SJSA1 (cell line): ENCODE results near the gene SLC22A24. TPM values are rescaled to one million over a fixed set of nuclear protein-coding genes. Genes with fewer than 3 reads are reported as not detected.
A peak's percentile ranks its signal among the peaks of the same experiment; 100 is the strongest.
"Not testable (repeated sequence)": the region's sequence is repeated elsewhere in the genome, so short reads cannot be mapped to it uniquely, and the experiment has no call there.

Experiments used
- DNase-seq, 2 experiments: peaks; one replicate each; pipeline ENCODE4 v3.0.0-alpha.2; 2015 to 2020; ENCODE audit warnings: low spot score in 2 of 2, low read depth in 1 of 2
- H3K27ac ChIP-seq: fragments of 250-450 bp; sonication (Bioruptor Pico); 2 replicates; pipeline ENCODE4 v1.5.1; 2020; ENCODE audit warnings: mild to moderate bottlenecking, moderate library complexity
- H3K27me3 ChIP-seq: fragments of 250-450 bp; sonication (Bioruptor Pico); replicated peaks from 2 replicates; pipeline ENCODE4 v1.5.1; 2020; ENCODE audit warnings: mild to moderate bottlenecking, moderate library complexity
- H3K36me3 ChIP-seq: fragments of 250-450 bp; sonication (Bioruptor Pico); 2 replicates; pipeline ENCODE4 v1.5.1; 2020; ENCODE audit warnings: mild to moderate bottlenecking
- H3K4me1 ChIP-seq: fragments of 250-450 bp; sonication (Bioruptor Pico); replicated peaks from 2 replicates; pipeline ENCODE4 v1.6.1; 2021; ENCODE audit warnings: mild to moderate bottlenecking
- H3K4me3 ChIP-seq: fragments of 250-450 bp; sonication (Bioruptor Pico); 2 replicates; pipeline ENCODE4 v1.5.1; 2020; ENCODE audit warnings: mild to moderate bottlenecking
- H3K9me3 ChIP-seq: fragments of 250-450 bp; sonication (Bioruptor Pico); replicated peaks from 2 replicates; pipeline ENCODE4 v1.5.1; 2020; ENCODE audit warnings: mild to moderate bottlenecking
- total RNA-seq: library from RNA; depleted of rRNA; stranded (reverse); fragments of >200 nt; shearing (Covaris generic); gene quantifications from 2 replicates; pipeline ENCODE4 v1.2.3, GENCODE V29; 2014; rRNA removed

SLC22A24 gene
- total RNA-seq, result not detected in 2 replicates

GRCh38 chr11:63144121-63144520 lies at the start of gene SLC22A24:
TSS of gene SLC22A24 (minus strand) at chr11:63144221. CDS start at chr11:63143779, 442 bp downstream.
- Histone ChIP-seq H3K9me3 (no peaks in the 10 kb centered on the region), H3K27ac (no peak within 1 kb of the TSS), H3K36me3 (no peaks in the 10 kb centered on the region), H3K4me1 (no peaks in the 10 kb centered on the region), H3K27me3 (peaks cover 5% of the 10 kb centered on the region; the same call in 1 of the 2 replicates), H3K4me3 (no peak within 1 kb of the TSS)
- DNase-seq, result no peak

GRCh38 chr11:63180536-63180935 lies 36.5 kb upstream of the SLC22A24 start:
- no peaks in the 10 kb centered on the region for H3K4me1 ChIP-seq
- no peaks in the 10 kb centered on the region for H3K36me3 ChIP-seq
- no peak overlapping the region for H3K4me3 ChIP-seq
- no peaks in the 10 kb centered on the region; the same call in 1 of the 2 replicates for H3K9me3 ChIP-seq
- no peak for DNase-seq
- H3K27me3 ChIP-seq, result peaks cover 3% of the 10 kb centered on the region; the same call in 1 of the 2 replicates
- no peak overlapping the region for H3K27ac ChIP-seq

GRCh38 chr11:63179432-63180041 lies 35.5 kb upstream of the SLC22A24 start:
- Histone ChIP-seq H3K9me3 (no peaks in the 10 kb centered on the region; the same call in 1 of the 2 replicates), H3K27me3 (peaks cover 3% of the 10 kb centered on the region; the same call in 1 of the 2 replicates), H3K4me3 (no peak overlapping the region), H3K27ac (no peak overlapping the region), H3K36me3 (no peaks in the 10 kb centered on the region), H3K4me1 (no peaks in the 10 kb centered on the region)
- DNase-seq, result no peak

- Histone ChIP-seq H3K36me3 (no peaks in the 10 kb centered on the region), H3K27ac (no peak overlapping the region), H3K9me3 (no peaks in the 10 kb centered on the region; the same call in 1 of the 2 replicates), H3K4me3 (no peak overlapping the region), H3K4me1 (no peaks in the 10 kb centered on the region), H3K27me3 (0 out of 2 replicates have a peak, but pooled peaks cover 3% of the 10 kb centered on the region)
- DNase-seq, result no peak
These were observed 33.9 kb upstream of the SLC22A24 start for GRCh38 chr11:63177872-63178271.

- Histone ChIP-seq H3K9me3 (no peaks in the 10 kb centered on the region), H3K27me3 (no peaks in the 10 kb centered on the region; the same call in 1 of the 2 replicates), H3K4me3 (no peak overlapping the region), H3K4me1 (no peaks in the 10 kb centered on the region), H3K36me3 (no peaks in the 10 kb centered on the region), H3K27ac (no peak overlapping the region)
- DNase-seq, result no peak
These were observed 21.8 kb upstream of the SLC22A24 start for GRCh38 chr11:63165706-63166310.

- DNase-seq, result no peak
- Histone ChIP-seq H3K9me3 (no peaks in the 10 kb centered on the region), H3K4me1 (no peaks in the 10 kb centered on the region), H3K27ac (no peak overlapping the region), H3K27me3 (no peaks in the 10 kb centered on the region; the same call in 1 of the 2 replicates), H3K36me3 (no peaks in the 10 kb centered on the region), H3K4me3 (no peak overlapping the region)
These were observed 11.8 kb upstream of the SLC22A24 start for GRCh38 chr11:63155794-63156193.

GRCh38 chr11:63146581-63146980 lies 2.6 kb upstream of the SLC22A24 start:
- H3K4me1 ChIP-seq, result no peaks in the 10 kb centered on the region
- DNase-seq, result no peak

GRCh38 chr11:63142459-63142858 lies 1.6 kb downstream of the SLC22A24 start:
- no peaks in the 10 kb centered on the region for H3K9me3 ChIP-seq
- no peak overlapping the region for H3K4me3 ChIP-seq
- DNase-seq, result no peak
- H3K4me1 ChIP-seq, result no peaks in the 10 kb centered on the region
- H3K36me3 ChIP-seq, result no peaks in the 10 kb centered on the region
- peaks cover 8% of the 10 kb centered on the region; the same call in 1 of the 2 replicates for H3K27me3 ChIP-seq
- H3K27ac ChIP-seq, result no peak overlapping the region

More at GRCh38 chr11:63146581-63146980, 2.6 kb upstream of the SLC22A24 start:
- Histone ChIP-seq H3K27ac (no peak overlapping the region), H3K9me3 (no peaks in the 10 kb centered on the region), H3K36me3 (no peaks in the 10 kb centered on the region), H3K27me3 (no peaks in the 10 kb centered on the region), H3K4me3 (no peak overlapping the region)

- Histone ChIP-seq H3K27ac (no peak overlapping the region), H3K4me1 (no peaks in the 10 kb centered on the region), H3K27me3 (no peaks in the 10 kb centered on the region; the same call in 1 of the 2 replicates), H3K4me3 (no peak overlapping the region), H3K36me3 (no peaks in the 10 kb centered on the region), H3K9me3 (no peaks in the 10 kb centered on the region)
- no peak for DNase-seq
These were observed 10.8 kb downstream of the SLC22A24 start for GRCh38 chr11:63132985-63133775.

- Histone ChIP-seq H3K27me3 (0 out of 2 replicates have a peak, but pooled peaks cover 3% of the 10 kb centered on the region), H3K4me1 (no peaks in the 10 kb centered on the region), H3K4me3 (no peak overlapping the region), H3K36me3 (no peaks in the 10 kb centered on the region), H3K27ac (no peak overlapping the region), H3K9me3 (peaks cover 5% of the 10 kb centered on the region)
- peak in 1 of 2 experiments; percentile 11 for DNase-seq
These were observed 44.5 kb downstream of the SLC22A24 start for GRCh38 chr11:63099555-63099954.

- no peak overlapping the region for H3K4me3 ChIP-seq
- H3K36me3 ChIP-seq, result no peaks in the 10 kb centered on the region
- no peak overlapping the region for H3K27ac ChIP-seq
- no peaks in the 10 kb centered on the region for H3K9me3 ChIP-seq
- no peaks in the 10 kb centered on the region for H3K4me1 ChIP-seq
- no peak for DNase-seq
- H3K27me3 ChIP-seq, result peaks cover 19% of the 10 kb centered on the region
These were observed 63.3 kb downstream of the SLC22A24 start for GRCh38 chr11:63080682-63081081.

- H3K36me3 ChIP-seq, H3K27me3 ChIP-seq, H3K9me3 ChIP-seq, DNase-seq, H3K27ac ChIP-seq, H3K4me3 ChIP-seq, H3K4me1 ChIP-seq: not testable (repeated sequence)
These were observed 97.8 kb downstream of the SLC22A24 start for GRCh38 chr11:63046203-63046602.

GRCh38 chr11:63042596-63042995 lies 101.4 kb downstream of the SLC22A24 start:
- Histone ChIP-seq H3K27ac (no peak overlapping the region), H3K36me3 (no peaks in the 10 kb centered on the region), H3K4me3 (no peak overlapping the region), H3K9me3 (no peaks in the 10 kb centered on the region), H3K4me1 (0 out of 2 replicates have a peak, but pooled peaks cover 3% of the 10 kb centered on the region), H3K27me3 (no peaks in the 10 kb centered on the region)
- no peak for DNase-seq

- Histone ChIP-seq H3K4me3 (no peak overlapping the region), H3K4me1 (no peaks in the 10 kb centered on the region), H3K9me3 (no peaks in the 10 kb centered on the region), H3K27me3 (no peaks in the 10 kb centered on the region; the same call in none of the 2 replicates), H3K27ac (no peak overlapping the region), H3K36me3 (no peaks in the 10 kb centered on the region)
- no peak for DNase-seq
These were observed 111.6 kb downstream of the SLC22A24 start for GRCh38 chr11:63032457-63032856.
